LNCAP (cell line): ENCODE measurements around the gene RBFOX2.

Experiments
- CTCF ChIP-seq: fragments of 450-650 bp; IDR thresholded peaks from 2 replicates; pipeline ENCODE4 v1.5.1; 2017; ENCODE audit warnings: mild to moderate bottlenecking

The RBFOX2 gene

GRCh38 chr22:35955546-35955945, 73.1 kb downstream of the RBFOX2 start:
- no peak for TF ChIP-seq CTCF

DNA sequence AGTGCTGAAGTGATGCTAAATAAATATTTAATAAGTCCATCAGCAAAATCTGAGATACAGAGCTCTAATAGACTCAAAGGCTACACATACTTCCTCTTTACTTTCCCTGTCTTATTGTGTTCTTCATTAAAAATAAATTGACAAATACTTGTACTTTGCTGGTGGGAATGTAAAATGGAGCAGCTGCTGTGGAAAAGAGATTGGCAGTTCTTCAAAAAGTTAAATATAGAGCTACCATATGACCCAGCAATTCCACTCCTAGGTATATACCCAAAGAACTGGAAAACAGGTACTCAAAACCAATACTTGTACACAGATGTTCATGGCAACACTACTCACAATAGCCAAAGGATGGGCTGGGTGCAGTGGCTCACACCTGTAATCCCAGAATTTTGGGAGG, 76.0 kb downstream of the RBFOX2 start:
- TF ChIP-seq CTCF: no peak

DNA sequence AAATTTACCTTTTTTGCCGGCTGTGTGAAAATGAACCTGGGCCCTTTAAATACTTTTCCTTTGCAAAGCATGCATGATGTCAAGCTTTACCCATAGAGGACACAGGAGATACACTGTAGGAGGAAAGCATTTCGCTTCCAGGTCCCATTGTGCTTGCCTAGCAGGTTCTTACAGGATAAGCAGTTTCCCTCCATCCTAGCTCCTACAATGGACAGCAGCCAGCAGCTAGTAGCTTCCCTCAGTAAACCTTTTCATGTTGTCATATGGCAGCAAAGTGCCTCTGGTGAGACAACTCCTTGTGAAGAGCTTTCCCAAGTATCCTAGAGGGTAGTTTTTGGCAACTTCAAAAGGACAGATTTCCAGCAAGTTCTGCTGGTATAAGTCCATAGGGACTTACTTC, 78.4 kb downstream of the RBFOX2 start:
- TF ChIP-seq CTCF: no peak

GRCh38 chr22:35949243-35949642, 79.4 kb downstream of the RBFOX2 start:
- no peak for TF ChIP-seq CTCF

- no peak for TF ChIP-seq CTCF
Observed at GRCh38 chr22:35947794-35948425, 80.7 kb downstream of the RBFOX2 start.

DNA sequence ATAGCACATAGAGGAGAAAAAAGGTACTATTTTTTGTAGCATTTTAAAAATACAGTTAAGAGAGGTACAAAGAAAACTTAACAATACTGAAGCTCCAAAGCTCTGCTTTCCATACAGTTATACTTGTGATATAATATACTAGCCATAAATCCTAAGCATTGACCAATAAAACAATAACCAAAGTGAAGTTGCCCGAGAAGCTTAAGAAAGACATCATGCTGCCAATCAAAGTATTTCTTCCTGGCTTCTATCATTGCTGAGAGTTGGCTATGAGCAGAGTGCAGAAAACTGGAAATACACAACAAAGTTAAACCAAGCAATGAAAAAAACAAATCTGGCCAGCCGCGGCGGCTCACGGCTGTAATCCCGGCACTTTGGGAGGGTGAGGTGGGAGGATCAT, 84.2 kb downstream of the RBFOX2 start:
- no peak for TF ChIP-seq CTCF

- TF ChIP-seq CTCF: no peak
Observed at GRCh38 chr22:35940166-35940565, 88.5 kb downstream of the RBFOX2 start.

GRCh38 chr22:35938226-35938625, 90.4 kb downstream of the RBFOX2 start:
- no peak for TF ChIP-seq CTCF
